ENCODE data around the gene C11orf21. TPM values are rescaled to one million over a fixed set of nuclear protein-coding genes. Genes with fewer than 3 reads are reported as not detected.

C11orf21 gene
- polyA plus RNA-seq, 3 donors = 10.8 to 135 (median 13.1) TPM

DNA sequence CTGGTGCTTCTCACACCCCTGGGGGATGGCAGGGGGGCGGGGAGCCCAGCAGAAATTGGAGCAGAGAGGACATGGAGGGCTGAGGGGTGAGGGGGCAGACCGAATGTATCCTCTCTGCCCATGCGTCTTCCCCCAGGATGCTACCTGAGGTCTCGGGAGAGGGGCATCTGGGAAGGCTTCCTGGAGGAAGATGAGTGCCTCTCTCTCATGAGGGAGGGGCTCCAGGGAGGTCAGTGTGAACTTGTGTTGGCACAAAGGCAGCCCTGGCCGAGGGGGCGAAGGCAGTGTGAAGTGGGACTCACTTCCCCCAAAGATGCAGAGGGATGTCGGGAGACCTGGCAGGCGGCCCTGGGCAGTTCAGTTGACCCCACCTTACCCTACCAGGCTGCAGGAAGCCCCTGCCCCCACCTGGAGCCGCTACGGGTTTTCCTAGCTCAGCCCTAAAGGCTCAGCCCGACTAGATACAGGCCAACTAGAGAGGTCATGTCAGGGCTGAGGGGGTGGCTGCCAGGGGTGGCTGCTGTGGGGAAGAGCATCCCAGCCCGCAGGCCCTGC is 41.7 kb downstream of the C11orf21 start:
- Mint-ChIP-seq H3K4me1 (peaks cover 6% of the 10 kb centered on the region), H3K27me3 (ENCODE audit: low read depth in 3 of 3) (peaks cover 1 to 11% (median 2%) of the 10 kb centered on the region in 3 donors), H3K9me3 (no peaks in the 10 kb centered on the region), H3K36me3 (peaks cover 0 to 2% of the 10 kb centered on the region in 2 donors), H3K4me3 (no peak overlapping the region), H3K27ac (no peak overlapping the region)
- Histone ChIP-seq H3K79me2 (ENCODE audit: insufficient read depth, low read length) (no peaks in the 10 kb centered on the region), H3K27me3 (ENCODE audit: control insufficient read depth in 2 of 2, insufficient read depth in 2 of 2, low read length in 2 of 2) (no peaks in the 10 kb centered on the region), H3K4me3 (replicated peaks in 1 of 3; ENCODE audit: low read depth in 2 of 3, low read length in 3 of 3) (no peak overlapping the region), H3K9me3 (replicated peaks in 1 of 2; ENCODE audit: control insufficient read depth in 1 of 2, insufficient read depth in 1 of 2, low read length in 2 of 2) (no peaks in the 10 kb centered on the region), H4K20me1 (ENCODE audit: insufficient read depth, low read length) (no peaks in the 10 kb centered on the region), H3K9ac (ENCODE audit: insufficient read depth, low read length, poor library complexity, severe bottlenecking) (no peak overlapping the region), H3K4me2 (replicated peaks; ENCODE audit: extremely low read depth, low read length, poor library complexity, severe bottlenecking) (no peak overlapping the region), H2AFZ (ENCODE audit: insufficient read depth, low read depth, low read length, poor library complexity, severe bottlenecking) (no peak overlapping the region), H3K36me3 (replicated peaks in 1 of 2; ENCODE audit: control insufficient read depth in 1 of 2, insufficient read depth in 2 of 2, low read length in 2 of 2) (no peaks in the 10 kb centered on the region), H3K27ac (ENCODE audit: low read depth in 1 of 2, low read length in 2 of 2) (no peak overlapping the region), H3K4me1 (ENCODE audit: control insufficient read depth in 1 of 2, insufficient read depth in 2 of 2, low read length in 2 of 2) (peaks cover 4 to 6% of the 10 kb centered on the region in 2 donors)
- WGBS (ENCODE audit: insufficient coverage) = 85% methylated on average over 8 of the region's 12 CpGs
- TF ChIP-seq, protein P1, sequence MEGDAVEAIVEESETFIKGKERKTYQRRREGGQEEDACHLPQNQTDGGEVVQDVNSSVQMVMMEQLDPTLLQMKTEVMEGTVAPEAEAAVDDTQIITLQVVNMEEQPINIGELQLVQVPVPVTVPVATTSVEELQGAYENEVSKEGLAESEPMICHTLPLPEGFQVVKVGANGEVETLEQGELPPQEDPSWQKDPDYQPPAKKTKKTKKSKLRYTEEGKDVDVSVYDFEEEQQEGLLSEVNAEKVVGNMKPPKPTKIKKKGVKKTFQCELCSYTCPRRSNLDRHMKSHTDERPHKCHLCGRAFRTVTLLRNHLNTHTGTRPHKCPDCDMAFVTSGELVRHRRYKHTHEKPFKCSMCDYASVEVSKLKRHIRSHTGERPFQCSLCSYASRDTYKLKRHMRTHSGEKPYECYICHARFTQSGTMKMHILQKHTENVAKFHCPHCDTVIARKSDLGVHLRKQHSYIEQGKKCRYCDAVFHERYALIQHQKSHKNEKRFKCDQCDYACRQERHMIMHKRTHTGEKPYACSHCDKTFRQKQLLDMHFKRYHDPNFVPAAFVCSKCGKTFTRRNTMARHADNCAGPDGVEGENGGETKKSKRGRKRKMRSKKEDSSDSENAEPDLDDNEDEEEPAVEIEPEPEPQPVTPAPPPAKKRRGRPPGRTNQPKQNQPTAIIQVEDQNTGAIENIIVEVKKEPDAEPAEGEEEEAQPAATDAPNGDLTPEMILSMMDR (IDR thresholded peaks at IDR 0.05) = no peak
- intact Hi-C loops (cut with micrococcal nuclease) = no loop called here
- DNase-seq = no peak

DNA sequence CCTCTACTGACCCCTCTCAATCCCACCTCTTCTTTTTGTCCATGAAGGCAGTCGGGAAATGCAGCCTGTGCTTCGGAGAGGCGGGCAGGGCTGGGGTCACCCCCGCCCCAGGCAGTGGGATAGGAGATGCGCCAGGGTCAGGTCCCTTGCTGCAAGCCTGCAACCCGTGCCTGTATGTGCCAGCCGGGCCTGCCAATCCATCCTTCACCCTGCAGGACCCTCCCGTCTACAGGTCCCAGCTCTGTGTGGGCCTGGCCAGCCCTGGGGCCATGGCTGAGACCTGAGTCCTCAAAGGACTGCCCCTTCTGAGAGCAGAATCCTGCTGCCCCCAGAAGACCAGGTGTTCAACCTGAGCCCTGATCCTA is 42.3 kb downstream of the C11orf21 start:
- H3K4me1 ChIP-seq (ENCODE audit: control insufficient read depth in 1 of 2, insufficient read depth in 2 of 2, low read length in 2 of 2) = peaks cover 0 to under 1% of the 10 kb centered on the region in 2 donors
- no peak overlapping the region for H3K4me2 ChIP-seq (replicated peaks; ENCODE audit: extremely low read depth, low read length, poor library complexity, severe bottlenecking)
- Mint-ChIP-seq H3K36me3 (peaks cover 0 to 2% of the 10 kb centered on the region in 2 donors), H3K9me3 (peaks cover 0 to 5% (median 3%) of the 10 kb centered on the region in 7 donors), H3K27me3 (ENCODE audit: low read depth in 3 of 3) (peaks cover 1 to 13% (median 2%) of the 10 kb centered on the region in 3 donors), H3K4me1 (peaks cover 1% of the 10 kb centered on the region), H3K4me3 (no peak overlapping the region), H3K27ac (no peak overlapping the region)
- no peaks in the 10 kb centered on the region for H3K36me3 ChIP-seq (replicated peaks in 1 of 2; ENCODE audit: control insufficient read depth in 1 of 2, insufficient read depth in 2 of 2, low read length in 2 of 2)
- H3K27me3 ChIP-seq (ENCODE audit: control insufficient read depth in 2 of 2, insufficient read depth in 2 of 2, low read length in 2 of 2) = no peaks in the 10 kb centered on the region
- intact Hi-C loops (cut with micrococcal nuclease) = no loop called here
- no peak for DNase-seq
- no peak overlapping the region for H2AFZ ChIP-seq (ENCODE audit: insufficient read depth, low read depth, low read length, poor library complexity, severe bottlenecking)
- no peak overlapping the region for H3K9ac ChIP-seq (ENCODE audit: insufficient read depth, low read length, poor library complexity, severe bottlenecking)
- H3K9me3 ChIP-seq (replicated peaks in 1 of 2; ENCODE audit: control insufficient read depth in 1 of 2, insufficient read depth in 1 of 2, low read length in 2 of 2) = no peaks in the 10 kb centered on the region
- H3K27ac ChIP-seq (ENCODE audit: low read depth in 1 of 2, low read length in 2 of 2) = no peak overlapping the region
- WGBS (ENCODE audit: insufficient coverage) = 97% methylated on average over 8 of the region's 8 CpGs
- no peak overlapping the region for H3K4me3 ChIP-seq (replicated peaks in 1 of 3; ENCODE audit: low read depth in 2 of 3, low read length in 3 of 3)
- H3K79me2 ChIP-seq (ENCODE audit: insufficient read depth, low read length) = no peaks in the 10 kb centered on the region
- H4K20me1 ChIP-seq (ENCODE audit: insufficient read depth, low read length) = no peaks in the 10 kb centered on the region
- TF ChIP-seq, protein P1 (IDR thresholded peaks at IDR 0.05) = no peak

Data from CD14-positive monocyte (primary cell).